Effector memory CD4-positive, alpha-beta T cell (primary cell): ENCODE data around the gene MYH14.

ENCODE experiments used
- DNase-seq, 3 donors: peaks; one replicate each; pipeline ENCODE4 v3.0.0-alpha.2; 2020
- H3K27ac ChIP-seq: 2 replicates; pipeline ENCODE4 v1.7.0; 2013; ENCODE audit warnings: mild to moderate bottlenecking, low read length, moderate library complexity; ENCODE audit not compliant: insufficient read depth, poor library complexity, severe bottlenecking
- H3K27me3 ChIP-seq: replicated peaks from 2 replicates; pipeline ENCODE4 v1.7.0; 2013; ENCODE audit warnings: mild to moderate bottlenecking, low read length; ENCODE audit not compliant: insufficient read depth, control insufficient read depth, poor library complexity, severe bottlenecking
- H3K36me3 ChIP-seq: 2 replicates; pipeline ENCODE4 v1.7.0; 2013; ENCODE audit warnings: mild to moderate bottlenecking, low read length, moderate library complexity; ENCODE audit not compliant: control insufficient read depth, insufficient read depth
- H3K4me1 ChIP-seq: 2 replicates; pipeline ENCODE4 v1.7.0; 2013; ENCODE audit warnings: low read length, mild to moderate bottlenecking; ENCODE audit not compliant: control insufficient read depth, insufficient read depth, poor library complexity, severe bottlenecking
- H3K4me3 ChIP-seq: 2 replicates; pipeline ENCODE4 v1.7.0; 2013; ENCODE audit warnings: low read length, low read depth, mild to moderate bottlenecking; ENCODE audit not compliant: insufficient read depth, poor library complexity, severe bottlenecking
- H3K9me3 ChIP-seq: 2 replicates; pipeline ENCODE4 v1.7.0; 2013; ENCODE audit warnings: mild to moderate bottlenecking, low read length, moderate library complexity; ENCODE audit not compliant: control insufficient read depth

The MYH14 gene

DNA sequence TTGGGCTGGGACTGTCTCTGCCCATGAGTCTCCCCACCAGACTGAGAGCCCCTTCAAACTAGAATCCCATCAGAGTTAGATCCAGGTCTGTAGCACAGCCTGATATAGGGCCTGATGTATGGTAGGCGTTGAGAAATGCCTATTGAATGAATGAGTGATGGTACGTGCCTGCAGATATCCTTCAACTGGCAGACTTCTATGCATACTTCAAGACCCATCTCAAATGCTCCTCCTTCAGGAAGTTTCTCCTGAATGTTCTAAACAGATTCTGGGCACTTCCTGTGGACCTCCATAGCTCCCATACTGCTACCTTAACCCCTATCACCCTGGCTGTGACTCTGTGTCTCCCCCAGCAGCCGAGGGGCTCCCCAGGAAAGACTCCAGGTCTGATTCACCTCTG, 77.6 kb downstream of the MYH14 start:
- H3K4me3 ChIP-seq: no peak overlapping the region
- no peaks in the 10 kb centered on the region for H3K36me3 ChIP-seq
- no peak for DNase-seq
- H3K27ac ChIP-seq: no peak overlapping the region
- H3K4me1 ChIP-seq: no peaks in the 10 kb centered on the region
- no peaks in the 10 kb centered on the region for H3K9me3 ChIP-seq
- no peaks in the 10 kb centered on the region for H3K27me3 ChIP-seq

- H3K4me1 ChIP-seq: no peaks in the 10 kb centered on the region
- H3K27ac ChIP-seq: no peak overlapping the region
- H3K9me3 ChIP-seq: no peaks in the 10 kb centered on the region
- no peak for DNase-seq
- H3K27me3 ChIP-seq: no peaks in the 10 kb centered on the region
- no peaks in the 10 kb centered on the region for H3K36me3 ChIP-seq
- H3K4me3 ChIP-seq: no peak overlapping the region
Measured at GRCh38 chr19:50281491-50281890, 78.1 kb downstream of the MYH14 start.

DNA sequence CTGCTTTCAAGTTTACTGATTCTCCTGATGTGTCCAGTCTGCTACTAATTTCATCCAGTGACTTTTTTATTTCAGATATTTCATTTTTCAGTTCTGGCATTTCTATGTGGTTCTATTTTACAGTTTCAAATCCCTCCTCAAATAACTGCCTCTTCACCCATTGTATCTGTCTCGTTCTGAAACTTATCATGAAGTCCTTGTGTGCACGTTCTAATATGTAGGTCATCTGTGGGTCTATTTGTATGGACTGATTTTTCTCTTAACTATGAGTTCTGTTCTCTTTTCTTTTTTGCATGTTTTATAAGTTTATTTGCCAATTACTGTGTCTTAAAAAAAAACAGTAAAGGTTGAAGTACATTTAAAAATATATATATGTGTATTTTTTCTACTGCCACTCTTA, 82.4 kb downstream of the MYH14 start:
- DNase-seq: no peak
- no peaks in the 10 kb centered on the region for H3K4me1 ChIP-seq
- no peaks in the 10 kb centered on the region for H3K27me3 ChIP-seq
- H3K27ac ChIP-seq: no peak overlapping the region
- H3K36me3 ChIP-seq: no peaks in the 10 kb centered on the region
- H3K4me3 ChIP-seq: no peak overlapping the region
- H3K9me3 ChIP-seq: no peaks in the 10 kb centered on the region

DNA sequence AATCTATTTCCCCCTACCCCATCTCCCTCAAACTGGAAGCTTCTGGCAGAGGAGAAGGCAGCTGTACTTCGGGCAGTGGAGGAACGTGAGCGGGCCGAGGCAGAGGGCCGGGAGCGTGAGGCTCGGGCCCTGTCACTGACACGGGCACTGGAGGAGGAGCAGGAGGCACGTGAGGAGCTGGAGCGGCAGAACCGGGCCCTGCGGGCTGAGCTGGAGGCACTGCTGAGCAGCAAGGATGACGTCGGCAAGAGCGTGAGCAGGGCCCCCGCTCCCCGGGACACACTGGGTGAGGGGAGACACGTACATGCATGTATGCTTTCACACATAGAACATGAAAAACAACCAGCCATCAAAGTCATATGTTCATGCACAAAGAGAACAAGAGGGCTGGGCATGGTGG, 83.0 kb downstream of the MYH14 start:
- no peak for DNase-seq
- H3K4me1 ChIP-seq: no peaks in the 10 kb centered on the region
- H3K9me3 ChIP-seq: no peaks in the 10 kb centered on the region
- no peak overlapping the region for H3K4me3 ChIP-seq
- no peaks in the 10 kb centered on the region for H3K36me3 ChIP-seq
- no peaks in the 10 kb centered on the region for H3K27me3 ChIP-seq
- H3K27ac ChIP-seq: no peak overlapping the region

GRCh38 chr19:50287331-50287730, 83.9 kb downstream of the MYH14 start:
- H3K4me1 ChIP-seq: no peaks in the 10 kb centered on the region
- DNase-seq: no peak
- H3K36me3 ChIP-seq: no peaks in the 10 kb centered on the region

GRCh38 chr19:50288954-50289353, 85.5 kb downstream of the MYH14 start:
- no peak for DNase-seq
- Histone ChIP-seq H3K4me1 (no peaks in the 10 kb centered on the region), H3K27ac (no peak overlapping the region), H3K4me3 (no peak overlapping the region), H3K9me3 (no peaks in the 10 kb centered on the region), H3K36me3 (no peaks in the 10 kb centered on the region), H3K27me3 (no peaks in the 10 kb centered on the region)

More at GRCh38 chr19:50287331-50287730, 83.9 kb downstream of the MYH14 start:
- H3K27ac ChIP-seq: no peak overlapping the region
- no peak overlapping the region for H3K4me3 ChIP-seq
- H3K27me3 ChIP-seq: no peaks in the 10 kb centered on the region
- H3K9me3 ChIP-seq: no peaks in the 10 kb centered on the region

DNA sequence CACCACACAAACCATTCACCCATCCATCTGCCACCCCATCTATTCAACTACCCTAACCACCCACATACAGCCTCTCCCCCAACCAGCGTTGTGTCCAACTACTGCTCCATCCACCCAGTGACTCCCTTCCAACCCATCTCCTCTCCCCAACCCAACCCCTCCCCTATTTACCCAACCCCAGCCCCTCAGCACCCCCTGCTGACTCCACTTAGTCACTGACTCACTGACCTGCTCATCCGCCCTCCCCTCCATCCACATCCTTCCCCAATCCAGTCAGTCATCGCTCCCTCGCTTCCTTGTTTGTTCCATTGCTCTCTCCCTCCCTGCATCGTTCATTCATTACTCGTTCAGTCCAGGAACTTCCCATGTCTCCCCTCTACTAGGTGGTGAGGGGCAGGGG, 86.6 kb downstream of the MYH14 start:
- no peak overlapping the region for H3K27ac ChIP-seq
- DNase-seq: no peak
- no peaks in the 10 kb centered on the region for H3K4me1 ChIP-seq
- H3K4me3 ChIP-seq: no peak overlapping the region
- no peaks in the 10 kb centered on the region for H3K27me3 ChIP-seq
- no peaks in the 10 kb centered on the region for H3K36me3 ChIP-seq
- no peaks in the 10 kb centered on the region for H3K9me3 ChIP-seq

- DNase-seq: no peak
- H3K27ac ChIP-seq: no peak overlapping the region
- no peaks in the 10 kb centered on the region for H3K36me3 ChIP-seq
- no peak overlapping the region for H3K4me3 ChIP-seq
- H3K27me3 ChIP-seq: no peaks in the 10 kb centered on the region
- H3K9me3 ChIP-seq: no peaks in the 10 kb centered on the region
- no peaks in the 10 kb centered on the region for H3K4me1 ChIP-seq
Measured at GRCh38 chr19:50290775-50291174, 87.4 kb downstream of the MYH14 start.

DNA sequence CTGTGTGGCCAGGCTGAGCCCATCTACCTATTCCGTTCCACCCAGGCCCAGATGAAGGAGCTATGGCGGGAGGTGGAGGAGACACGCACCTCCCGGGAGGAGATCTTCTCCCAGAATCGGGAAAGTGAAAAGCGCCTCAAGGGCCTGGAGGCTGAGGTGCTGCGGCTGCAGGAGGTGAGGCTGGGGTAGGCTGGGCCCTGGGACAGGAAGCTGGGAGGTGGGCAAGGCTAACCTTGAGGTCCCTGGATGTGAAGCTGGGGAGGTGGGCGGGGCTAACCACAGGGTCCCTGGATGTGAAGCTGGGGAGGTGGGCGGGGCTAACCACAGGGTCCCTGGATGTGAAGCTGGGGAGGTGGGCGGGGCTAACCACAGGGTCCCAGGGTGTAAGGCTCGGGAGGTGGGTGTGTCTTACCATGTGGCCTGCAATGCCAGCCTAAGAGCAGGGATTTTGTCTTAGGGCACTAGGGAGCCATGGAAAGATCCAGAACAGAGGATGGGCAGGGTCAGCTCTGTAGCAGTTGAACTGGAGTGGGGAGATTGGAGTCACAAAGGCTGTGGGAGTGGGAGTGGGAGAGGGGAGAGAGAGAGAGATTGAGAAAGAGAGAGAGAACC, 88.9 kb downstream of the MYH14 start:
- no peak overlapping the region for H3K4me3 ChIP-seq
- H3K36me3 ChIP-seq: no peaks in the 10 kb centered on the region
- DNase-seq: no peak
- no peak overlapping the region for H3K27ac ChIP-seq
- H3K4me1 ChIP-seq: no peaks in the 10 kb centered on the region
- H3K27me3 ChIP-seq: no peaks in the 10 kb centered on the region
- H3K9me3 ChIP-seq: no peaks in the 10 kb centered on the region

DNA sequence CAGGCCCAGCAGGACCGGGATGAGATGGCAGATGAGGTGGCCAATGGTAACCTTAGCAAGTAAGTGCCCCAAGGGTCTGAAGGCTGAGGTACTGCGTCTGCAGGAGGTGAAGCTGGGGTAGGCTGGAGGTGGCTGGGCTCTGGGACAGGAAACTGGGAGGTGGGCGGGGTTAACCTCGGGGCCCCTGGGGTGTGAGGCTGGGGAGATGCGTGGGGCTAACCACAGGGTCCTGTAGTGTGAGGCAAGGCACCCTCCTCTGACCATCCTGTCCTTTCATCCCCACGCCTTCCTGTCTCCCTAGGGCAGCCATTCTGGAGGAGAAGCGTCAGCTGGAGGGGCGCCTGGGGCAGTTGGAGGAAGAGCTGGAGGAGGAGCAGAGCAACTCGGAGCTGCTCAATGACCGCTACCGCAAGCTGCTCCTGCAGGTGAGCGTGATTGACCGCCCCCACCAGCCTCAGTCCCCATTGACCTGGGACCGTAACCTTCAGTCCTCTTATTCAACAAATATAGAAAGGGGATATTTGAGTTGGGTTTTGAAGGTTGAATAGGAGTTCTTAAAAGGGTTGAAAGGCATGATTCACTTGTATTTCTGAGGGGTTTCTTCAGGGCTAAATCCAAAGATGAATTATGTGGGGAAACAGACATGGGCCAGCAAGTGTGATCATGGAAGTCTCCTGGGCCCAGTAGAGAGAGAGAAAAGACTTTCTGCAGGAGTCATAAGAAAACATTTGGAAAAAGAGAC, 90.0 kb downstream of the MYH14 start:
- Histone ChIP-seq H3K27me3 (no peaks in the 10 kb centered on the region), H3K4me3 (no peak overlapping the region), H3K9me3 (no peaks in the 10 kb centered on the region)

More for the DNA sequence above, 90.0 kb downstream of the MYH14 start:
- DNase-seq: no peak
- Histone ChIP-seq H3K36me3 (no peaks in the 10 kb centered on the region), H3K4me1 (no peaks in the 10 kb centered on the region), H3K27ac (no peak overlapping the region)
